ENCODE data around the gene INPPL1.
A peak's percentile ranks its signal among the peaks of the same experiment; 100 is the strongest.
"Not testable (repeated sequence)": the region's sequence is repeated elsewhere in the genome, so short reads cannot be mapped to it uniquely, and the experiment has no call there.

Gene INPPL1

DNA sequence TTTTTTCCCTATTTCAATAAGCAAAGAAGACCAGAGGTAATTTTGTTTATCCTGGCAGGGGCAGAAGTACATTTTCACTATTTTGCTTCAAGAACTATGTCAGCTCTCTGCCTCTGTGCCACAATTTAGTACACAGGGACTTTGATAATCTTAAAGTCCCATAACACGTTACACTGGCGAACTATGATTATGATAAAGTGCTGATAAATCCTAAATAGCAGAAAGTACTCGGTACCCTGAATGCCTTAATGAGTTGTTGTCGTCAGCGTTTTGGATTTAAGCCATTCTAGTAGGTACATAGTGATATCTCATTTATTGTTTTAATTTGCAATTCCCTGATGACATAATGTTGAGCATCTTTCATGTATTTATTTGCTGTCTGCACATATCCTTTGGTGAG lies 36.0 kb downstream of the INPPL1 start:
- H3K4me1 ChIP-seq (ENCODE audit: low read length) = peaks cover 17% of the 10 kb centered on the region
- no peaks in the 10 kb centered on the region for H3K79me2 ChIP-seq (ENCODE audit: low read length)
- H3K27ac ChIP-seq (ENCODE audit: low read length) = no peak overlapping the region
- H3K9me3 ChIP-seq (ENCODE audit: insufficient read depth, low read length) = no peaks in the 10 kb centered on the region; the same call in 1 of the 2 replicates
- TF ChIP-seq, protein P1, sequence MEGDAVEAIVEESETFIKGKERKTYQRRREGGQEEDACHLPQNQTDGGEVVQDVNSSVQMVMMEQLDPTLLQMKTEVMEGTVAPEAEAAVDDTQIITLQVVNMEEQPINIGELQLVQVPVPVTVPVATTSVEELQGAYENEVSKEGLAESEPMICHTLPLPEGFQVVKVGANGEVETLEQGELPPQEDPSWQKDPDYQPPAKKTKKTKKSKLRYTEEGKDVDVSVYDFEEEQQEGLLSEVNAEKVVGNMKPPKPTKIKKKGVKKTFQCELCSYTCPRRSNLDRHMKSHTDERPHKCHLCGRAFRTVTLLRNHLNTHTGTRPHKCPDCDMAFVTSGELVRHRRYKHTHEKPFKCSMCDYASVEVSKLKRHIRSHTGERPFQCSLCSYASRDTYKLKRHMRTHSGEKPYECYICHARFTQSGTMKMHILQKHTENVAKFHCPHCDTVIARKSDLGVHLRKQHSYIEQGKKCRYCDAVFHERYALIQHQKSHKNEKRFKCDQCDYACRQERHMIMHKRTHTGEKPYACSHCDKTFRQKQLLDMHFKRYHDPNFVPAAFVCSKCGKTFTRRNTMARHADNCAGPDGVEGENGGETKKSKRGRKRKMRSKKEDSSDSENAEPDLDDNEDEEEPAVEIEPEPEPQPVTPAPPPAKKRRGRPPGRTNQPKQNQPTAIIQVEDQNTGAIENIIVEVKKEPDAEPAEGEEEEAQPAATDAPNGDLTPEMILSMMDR (IDR thresholded peaks at IDR 0.05; ENCODE audit: low read depth, low read length) = no peak
- TF ChIP-seq EZH2phosphoT487 (IDR thresholded peaks at IDR 0.05; ENCODE audit: low read depth) = no peak
- H4K20me1 ChIP-seq (ENCODE audit: insufficient read depth, low read length) = no peaks in the 10 kb centered on the region
- peak overlapping the region; percentile 14 for H3K4me3 ChIP-seq (ENCODE audit: low read length)
- H3K27me3 ChIP-seq (ENCODE audit: low read depth, low read length) = peaks cover 16% of the 10 kb centered on the region; the same call in 1 of the 2 replicates
- H3K4me2 ChIP-seq (ENCODE audit: low read length) = peak overlapping the region; percentile 59
- no peak overlapping the region for H3K9ac ChIP-seq (ENCODE audit: low read length)
- H3K36me3 ChIP-seq (replicated peaks; ENCODE audit: low read depth, low read length) = no peaks in the 10 kb centered on the region
- peak overlapping the region; percentile 3; the same call in 1 of the 2 replicates for H2AFZ ChIP-seq (ENCODE audit: low read depth, low read length)

GRCh38 chr11:72263361-72263760 lies 38.8 kb downstream of the INPPL1 start:
- peaks cover 12% of the 10 kb centered on the region; the same call in 1 of the 2 replicates for H3K27me3 ChIP-seq (ENCODE audit: low read depth, low read length)
- TF ChIP-seq, protein P1 (IDR thresholded peaks at IDR 0.05; ENCODE audit: low read depth, low read length) = no peak
- no peak for TF ChIP-seq EZH2phosphoT487 (IDR thresholded peaks at IDR 0.05; ENCODE audit: low read depth)
- no peaks in the 10 kb centered on the region for H3K36me3 ChIP-seq (replicated peaks; ENCODE audit: low read depth, low read length)
- no peak overlapping the region for H3K4me3 ChIP-seq (ENCODE audit: low read length)
- H3K27ac ChIP-seq (ENCODE audit: low read length) = no peak overlapping the region
- H2AFZ ChIP-seq (ENCODE audit: low read depth, low read length) = no peak overlapping the region
- H3K79me2 ChIP-seq (ENCODE audit: low read length) = no peaks in the 10 kb centered on the region
- H3K4me1 ChIP-seq (ENCODE audit: low read length) = peaks cover 37% of the 10 kb centered on the region
- no peaks in the 10 kb centered on the region for H4K20me1 ChIP-seq (ENCODE audit: insufficient read depth, low read length)
- no peaks in the 10 kb centered on the region; the same call in 1 of the 2 replicates for H3K9me3 ChIP-seq (ENCODE audit: insufficient read depth, low read length)
- no peak overlapping the region for H3K4me2 ChIP-seq (ENCODE audit: low read length)
- H3K9ac ChIP-seq (ENCODE audit: low read length) = no peak overlapping the region

DNA sequence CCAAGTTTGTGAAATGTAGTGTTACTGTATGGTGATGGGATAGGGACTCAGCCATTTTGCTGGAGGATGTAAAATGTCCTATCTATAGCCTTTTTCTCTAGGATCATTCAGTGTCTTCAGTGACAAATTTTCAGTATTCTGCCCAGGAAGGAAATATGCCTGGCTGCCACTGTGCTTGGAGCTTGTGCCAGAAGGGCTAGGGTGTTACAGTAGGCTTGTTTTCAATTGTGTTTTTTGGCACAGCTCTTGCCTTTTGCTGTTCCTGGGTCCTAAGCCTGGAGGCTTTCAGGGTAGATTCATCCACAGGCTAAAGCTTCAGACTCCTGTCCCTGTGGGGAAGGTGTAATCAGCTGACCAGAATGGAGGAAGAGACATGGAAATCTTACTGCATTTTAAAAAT lies 41.4 kb downstream of the INPPL1 start:
- Histone ChIP-seq H4K20me1 (ENCODE audit: insufficient read depth, low read length) (no peaks in the 10 kb centered on the region), H3K9ac (ENCODE audit: low read length) (no peak overlapping the region), H3K27ac (ENCODE audit: low read length) (no peak overlapping the region), H3K4me3 (ENCODE audit: low read length) (no peak overlapping the region), H3K4me1 (ENCODE audit: low read length) (peaks cover 37% of the 10 kb centered on the region), H3K36me3 (replicated peaks; ENCODE audit: low read depth, low read length) (no peaks in the 10 kb centered on the region), H3K4me2 (ENCODE audit: low read length) (no peak overlapping the region), H2AFZ (ENCODE audit: low read depth, low read length) (no peak overlapping the region), H3K9me3 (ENCODE audit: insufficient read depth, low read length) (no peaks in the 10 kb centered on the region; the same call in 1 of the 2 replicates), H3K79me2 (ENCODE audit: low read length) (no peaks in the 10 kb centered on the region), H3K27me3 (ENCODE audit: low read depth, low read length) (peaks cover 6% of the 10 kb centered on the region; the same call in 1 of the 2 replicates)
- no peak for TF ChIP-seq EZH2phosphoT487 (IDR thresholded peaks at IDR 0.05; ENCODE audit: low read depth)
- TF ChIP-seq, protein P1 (IDR thresholded peaks at IDR 0.05; ENCODE audit: low read depth, low read length) = no peak

DNA sequence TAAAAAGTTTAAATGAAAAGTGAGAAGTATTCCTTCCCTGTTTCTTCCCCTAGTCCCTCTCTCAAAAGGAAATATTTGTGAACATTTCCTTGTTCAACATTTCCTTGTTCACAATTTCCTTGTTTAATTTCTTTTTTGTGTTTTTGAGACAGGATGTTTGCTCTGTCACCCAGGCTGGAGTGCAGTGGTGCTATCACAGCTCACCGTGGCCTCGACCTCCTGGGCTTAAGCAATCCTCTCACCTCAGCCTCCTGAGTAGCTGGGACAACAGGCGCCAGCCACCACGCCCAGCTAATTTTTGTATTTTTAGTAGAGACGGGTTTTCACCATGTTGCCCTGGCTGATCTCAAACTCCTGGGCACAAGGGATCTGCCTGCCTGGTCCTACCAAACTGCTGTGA lies 42.4 kb downstream of the INPPL1 start:
- H3K4me2 ChIP-seq (ENCODE audit: low read length); H3K27me3 ChIP-seq (ENCODE audit: low read depth, low read length): not testable (repeated sequence)

More for the DNA sequence above, 42.4 kb downstream of the INPPL1 start:
- H3K9ac ChIP-seq (ENCODE audit: low read length); H3K9me3 ChIP-seq (ENCODE audit: insufficient read depth, low read length); H3K27ac ChIP-seq (ENCODE audit: low read length); H3K79me2 ChIP-seq (ENCODE audit: low read length); H3K36me3 ChIP-seq (replicated peaks; ENCODE audit: low read depth, low read length); H3K4me3 ChIP-seq (ENCODE audit: low read length); H4K20me1 ChIP-seq (ENCODE audit: insufficient read depth, low read length); H2AFZ ChIP-seq (ENCODE audit: low read depth, low read length): not testable (repeated sequence)
- peaks cover 47% of the 10 kb centered on the region for H3K4me1 ChIP-seq (ENCODE audit: low read length)
